ENCODE measurements around the gene HDAC1. TPM values are rescaled to one million over a fixed set of nuclear protein-coding genes. Genes with fewer than 3 reads are reported as not detected.

Gene HDAC1
- total RNA-seq, 4 donors from 2014 or later, result 40.4 to 51.6 (median 47.1) TPM

DNA sequence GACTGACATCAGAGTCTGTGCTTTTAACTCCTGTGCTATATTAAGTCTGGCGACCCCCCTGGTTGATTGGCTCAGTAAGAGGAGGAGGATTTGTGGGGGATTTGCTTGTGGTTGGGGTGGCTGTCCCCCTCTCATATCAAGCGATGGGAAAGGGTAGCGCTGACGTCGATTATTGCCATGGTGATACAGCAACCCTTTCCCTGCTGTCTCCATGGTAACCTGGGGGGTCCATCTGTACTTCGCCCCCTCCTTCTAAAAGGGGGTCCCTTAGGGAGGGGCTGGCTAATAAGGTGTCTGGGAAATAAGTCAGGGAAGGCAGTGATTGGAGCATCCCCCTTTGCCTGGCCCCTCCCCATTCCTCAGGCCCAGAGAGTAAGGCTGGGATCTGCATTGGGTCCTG is 65.7 kb downstream of the HDAC1 start:
- H3K36me3 ChIP-seq, result peaks cover 0 to 9% (median 0%) of the 10 kb centered on the region in 3 donors
- peaks cover 0 to 43% (median 26%) of the 10 kb centered on the region in 4 donors for H3K4me1 ChIP-seq
- 44 to 57% methylated on average over 6 of the region's 6 CpGs for WGBS, 2 donors
- H3K27ac ChIP-seq, result peak overlapping the region in 1 of 4 donors; percentile 8
- no peaks in the 10 kb centered on the region for H3K27me3 ChIP-seq
- no peaks in the 10 kb centered on the region for H3K9me3 ChIP-seq
- no peak overlapping the region for H3K4me3 ChIP-seq
- TF ChIP-seq, protein P1, sequence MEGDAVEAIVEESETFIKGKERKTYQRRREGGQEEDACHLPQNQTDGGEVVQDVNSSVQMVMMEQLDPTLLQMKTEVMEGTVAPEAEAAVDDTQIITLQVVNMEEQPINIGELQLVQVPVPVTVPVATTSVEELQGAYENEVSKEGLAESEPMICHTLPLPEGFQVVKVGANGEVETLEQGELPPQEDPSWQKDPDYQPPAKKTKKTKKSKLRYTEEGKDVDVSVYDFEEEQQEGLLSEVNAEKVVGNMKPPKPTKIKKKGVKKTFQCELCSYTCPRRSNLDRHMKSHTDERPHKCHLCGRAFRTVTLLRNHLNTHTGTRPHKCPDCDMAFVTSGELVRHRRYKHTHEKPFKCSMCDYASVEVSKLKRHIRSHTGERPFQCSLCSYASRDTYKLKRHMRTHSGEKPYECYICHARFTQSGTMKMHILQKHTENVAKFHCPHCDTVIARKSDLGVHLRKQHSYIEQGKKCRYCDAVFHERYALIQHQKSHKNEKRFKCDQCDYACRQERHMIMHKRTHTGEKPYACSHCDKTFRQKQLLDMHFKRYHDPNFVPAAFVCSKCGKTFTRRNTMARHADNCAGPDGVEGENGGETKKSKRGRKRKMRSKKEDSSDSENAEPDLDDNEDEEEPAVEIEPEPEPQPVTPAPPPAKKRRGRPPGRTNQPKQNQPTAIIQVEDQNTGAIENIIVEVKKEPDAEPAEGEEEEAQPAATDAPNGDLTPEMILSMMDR (IDR thresholded peaks at IDR 0.05), result no peak
- TF ChIP-seq POLR2A (IDR thresholded peaks at IDR 0.05) (no peak), EP300 (IDR thresholded peaks at IDR 0.05) (no peak)
- no peak for DNase-seq (ENCODE audit: low spot score in 2 of 2)

DNA sequence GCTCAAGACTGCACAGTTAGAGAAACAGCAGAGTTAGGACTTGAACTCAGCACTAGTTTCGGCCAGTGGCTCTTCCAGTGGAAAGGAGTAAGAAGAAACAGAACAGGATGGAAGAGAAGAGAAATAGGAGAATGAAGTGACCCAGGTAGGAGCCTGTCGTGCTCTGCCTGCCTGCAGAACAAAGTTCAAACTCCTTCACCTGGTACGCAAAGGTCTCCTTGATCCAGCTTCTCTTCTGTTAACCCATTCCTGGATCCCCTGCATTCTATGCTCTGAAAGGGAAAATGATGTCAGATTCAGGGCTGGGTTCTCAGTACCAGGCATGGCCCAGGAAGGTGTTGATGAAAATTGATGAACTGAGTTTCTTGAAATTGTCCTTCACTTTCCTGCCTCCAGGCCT is 66.6 kb downstream of the HDAC1 start:
- no peak for TF ChIP-seq EP300 (IDR thresholded peaks at IDR 0.05)
- no peak for TF ChIP-seq POLR2A (IDR thresholded peaks at IDR 0.05)
- TF ChIP-seq, protein P1 (IDR thresholded peaks at IDR 0.05), result no peak
- H3K9me3 ChIP-seq, result no peaks in the 10 kb centered on the region
- no peaks in the 10 kb centered on the region for H3K27me3 ChIP-seq
- 75 to 79% methylated on average over 3 of the region's 3 CpGs for WGBS, 2 donors
- peaks cover 0 to 39% (median 20%) of the 10 kb centered on the region in 4 donors for H3K4me1 ChIP-seq
- no peak overlapping the region for H3K27ac ChIP-seq
- DNase-seq (ENCODE audit: low spot score in 2 of 2), result no peak
- peaks cover 0 to 15% (median under 1%) of the 10 kb centered on the region in 3 donors for H3K36me3 ChIP-seq
- no peak overlapping the region for H3K4me3 ChIP-seq

DNA sequence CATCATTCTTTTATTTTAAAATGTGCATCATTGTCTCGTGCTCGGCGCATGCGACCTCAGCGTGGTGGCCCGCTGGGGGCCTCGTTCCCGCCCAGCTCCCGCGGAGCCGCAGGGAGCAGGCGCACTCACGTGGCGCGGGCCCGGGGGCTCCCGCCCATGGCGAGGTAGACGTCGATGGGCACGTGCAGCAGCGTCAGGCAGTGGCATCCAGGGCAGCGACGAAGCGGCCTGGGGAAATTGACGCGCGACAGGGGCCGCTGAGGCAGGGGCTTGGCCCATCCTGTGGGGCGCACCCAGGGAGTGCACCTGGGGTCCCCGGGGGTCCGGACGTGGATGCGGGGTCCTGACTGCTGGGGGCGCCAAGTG is 69.4 kb downstream of the HDAC1 start:
- Histone ChIP-seq H3K36me3 (peaks cover 0 to 34% (median 4%) of the 10 kb centered on the region in 3 donors), H3K4me1 (peaks cover 0 to 20% (median 14%) of the 10 kb centered on the region in 4 donors), H3K27me3 (no peaks in the 10 kb centered on the region), H3K4me3 (peak overlapping the region in 3 of 4 donors; percentile 40 to 50 (median 44)), H3K27ac (peak overlapping the region; percentile 27 to 82 (median 74)), H3K9me3 (no peaks in the 10 kb centered on the region)
- DNase-seq (ENCODE audit: low spot score in 2 of 2), result no peak
- WGBS, 2 donors, result 57 to 63% methylated on average over 6 to 20 of the region's 35 CpGs
- TF ChIP-seq, protein P1 (IDR thresholded peaks at IDR 0.05), result no peak
- TF ChIP-seq POLR2A (IDR thresholded peaks at IDR 0.05) (no peak), EP300 (IDR thresholded peaks at IDR 0.05) (peak in 1 of 2 donors; percentile 76)

DNA sequence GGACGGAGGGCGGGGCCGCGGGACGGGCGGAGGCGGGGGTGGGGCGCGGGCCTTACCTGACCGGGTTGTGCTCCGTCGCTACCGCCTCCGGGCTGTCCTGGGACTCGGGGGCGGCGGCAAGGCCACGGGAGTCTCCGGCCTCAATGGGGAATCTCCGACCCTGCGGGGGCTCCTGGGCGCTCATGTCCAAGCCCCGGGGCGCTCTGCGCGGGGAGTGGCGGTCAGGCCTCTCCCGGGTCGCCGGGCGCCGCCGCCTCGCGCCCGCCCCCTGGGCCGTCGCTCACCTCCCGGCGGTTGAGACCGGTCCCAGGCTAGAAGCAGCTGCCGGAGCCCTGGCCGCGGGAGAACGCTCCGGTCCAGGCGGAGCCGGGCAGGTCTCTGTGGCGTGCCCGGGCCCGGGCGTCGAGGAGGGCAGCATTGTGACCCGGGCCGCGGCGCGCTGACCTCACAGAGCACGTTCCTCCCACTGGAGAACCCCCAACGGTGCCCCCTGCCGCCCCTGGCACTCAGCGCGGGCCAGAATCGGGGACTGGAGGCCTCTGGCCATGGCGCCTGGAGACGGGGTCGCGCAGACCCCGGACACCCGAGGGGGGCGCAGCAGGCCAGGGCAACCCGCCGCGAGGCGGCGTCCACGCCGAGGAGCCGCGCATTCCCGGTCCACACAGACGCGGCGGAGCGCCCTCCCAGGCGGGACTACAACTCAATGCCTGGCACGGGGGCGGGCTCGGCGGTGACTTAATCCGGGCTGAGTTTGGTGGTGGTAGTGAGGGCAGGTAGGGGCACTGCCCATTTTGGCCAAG is 70.0 kb downstream of the HDAC1 start:
- 6 to 9% methylated on average over 28 to 48 of the region's 91 CpGs for WGBS, 2 donors
- no peaks in the 10 kb centered on the region for H3K9me3 ChIP-seq

More for the DNA sequence above, 70.0 kb downstream of the HDAC1 start:
- Histone ChIP-seq H3K27me3 (no peaks in the 10 kb centered on the region), H3K4me1 (peaks cover 0 to 20% (median 14%) of the 10 kb centered on the region in 4 donors), H3K27ac (peak overlapping the region; percentile 37 to 82 (median 74)), H3K4me3 (peak overlapping the region; percentile 40 to 50 (median 43)), H3K36me3 (peaks cover 0 to 40% (median 7%) of the 10 kb centered on the region in 3 donors)
- peak; percentile 37 to 47 for DNase-seq (ENCODE audit: low spot score in 2 of 2)
- TF ChIP-seq EP300 (IDR thresholded peaks at IDR 0.05) (peak in 1 of 2 donors; percentile 46), POLR2A (IDR thresholded peaks at IDR 0.05) (peak in 1 of 2 donors; percentile 24)
- TF ChIP-seq, protein P1 (IDR thresholded peaks at IDR 0.05), result peak; percentile 17 to 76 (median 52)
